Hypothalamus (tissue), 51 donors: ENCODE data around the gene GJA5.
"Not testable (repeated sequence)": the region's sequence is repeated elsewhere in the genome, so short reads cannot be mapped to it uniquely, and the experiment has no call there.

Source experiments
- DNase-seq, 51 donors: peaks; one replicate each; lab custom pipeline; 2025; lab: John Stamatoyannopoulos, UW

The GJA5 gene

GRCh38 chr1:147735423-147735822 lies 25.0 kb downstream of the GJA5 start:
- DNase-seq = no peak

GRCh38 chr1:147734291-147734841 lies 26.0 kb downstream of the GJA5 start:
- not testable (repeated sequence) for DNase-seq

- no peak for DNase-seq
Measured at GRCh38 chr1:147729315-147729714, 31.1 kb downstream of the GJA5 start.

GRCh38 chr1:147726168-147726567 lies 34.2 kb downstream of the GJA5 start:
- no peak for DNase-seq

GRCh38 chr1:147725685-147726084 lies 34.7 kb downstream of the GJA5 start:
- DNase-seq = no peak

- DNase-seq = peak in 5 of 51 donors; percentile 1 to 10 (median 5)
Measured at GRCh38 chr1:147723691-147724323, 36.6 kb downstream of the GJA5 start.

- DNase-seq = no peak
Measured at GRCh38 chr1:147722124-147722523, 38.3 kb downstream of the GJA5 start.

GRCh38 chr1:147721716-147722115 lies 38.7 kb downstream of the GJA5 start:
- no peak for DNase-seq

- DNase-seq = no peak
Measured at GRCh38 chr1:147720557-147720956, 39.8 kb downstream of the GJA5 start.

- no peak for DNase-seq
Measured at GRCh38 chr1:147719711-147720225, 40.6 kb downstream of the GJA5 start.

- DNase-seq = no peak
Measured at GRCh38 chr1:147719029-147719698, 41.2 kb downstream of the GJA5 start.

- no peak for DNase-seq
Measured at GRCh38 chr1:147717706-147718097, 42.7 kb downstream of the GJA5 start.

GRCh38 chr1:147717051-147717705 lies 43.2 kb downstream of the GJA5 start:
- DNase-seq = no peak

- DNase-seq = no peak
Measured at GRCh38 chr1:147712605-147713004, 47.8 kb downstream of the GJA5 start.
